GDM1 (cell line): Measurements from ENCODE around the gene PIF1.
"Not testable (repeated sequence)": the region's sequence is repeated elsewhere in the genome, so short reads cannot be mapped to it uniquely, and the experiment has no call there.

Experiments used
- DNase-seq: peaks from one replicate; lab custom pipeline; 2025; lab: John Stamatoyannopoulos, UW

Gene PIF1

GRCh38 chr15:64847876-64848716, 22.6 kb upstream of the PIF1 start:
- no peak for DNase-seq

GRCh38 chr15:64847448-64847847, 22.0 kb upstream of the PIF1 start:
- no peak for DNase-seq

- DNase-seq, result no peak
Measured at GRCh38 chr15:64847016-64847415, 21.6 kb upstream of the PIF1 start.

GRCh38 chr15:64845831-64846595, 20.6 kb upstream of the PIF1 start:
- no peak for DNase-seq

GRCh38 chr15:64845183-64845611, 19.8 kb upstream of the PIF1 start:
- no peak for DNase-seq

GRCh38 chr15:64844576-64845145, 19.2 kb upstream of the PIF1 start:
- DNase-seq, result no peak

GRCh38 chr15:64843991-64844390, 18.5 kb upstream of the PIF1 start:
- DNase-seq, result no peak

- DNase-seq, result peak; percentile 24
Measured at GRCh38 chr15:64842986-64843561, 17.6 kb upstream of the PIF1 start.

- no peak for DNase-seq
Measured at GRCh38 chr15:64842096-64842939, 16.9 kb upstream of the PIF1 start.

- peak; percentile 93 for DNase-seq
Measured at GRCh38 chr15:64841344-64842095, 16.1 kb upstream of the PIF1 start, which contains the start of gene PLEKHO2. Gene PLEKHO2, plus strand, starts transcription at chr15:64841915. Its CDS starts 102 bp downstream, at chr15:64842017.

GRCh38 chr15:64841060-64841343, 15.6 kb upstream of the PIF1 start:
- no peak for DNase-seq

GRCh38 chr15:64837502-64837901, 12.1 kb upstream of the PIF1 start:
- DNase-seq, result peak; percentile 76

- DNase-seq, result no peak
Measured at GRCh38 chr15:64836023-64836536, 10.6 kb upstream of the PIF1 start.

- no peak for DNase-seq
Measured at GRCh38 chr15:64833690-64834089, 8.2 kb upstream of the PIF1 start.

- DNase-seq, result no peak
Measured at GRCh38 chr15:64828985-64829384, 3.5 kb upstream of the PIF1 start.

- no peak for DNase-seq
Measured at GRCh38 chr15:64824929-64825430, 467 bp downstream of the PIF1 start.

- DNase-seq, result no peak
Measured at GRCh38 chr15:64816452-64816851, 9.0 kb downstream of the PIF1 start.

- not testable (repeated sequence) for DNase-seq
Measured at GRCh38 chr15:64814965-64815364, 10.5 kb downstream of the PIF1 start.

GRCh38 chr15:64814283-64814682, 11.2 kb downstream of the PIF1 start:
- DNase-seq, result not testable (repeated sequence)

GRCh38 chr15:64813075-64813474, 12.4 kb downstream of the PIF1 start:
- DNase-seq, result no peak
